ENCODE results near the gene DTD2.

The DTD2 gene

DNA sequence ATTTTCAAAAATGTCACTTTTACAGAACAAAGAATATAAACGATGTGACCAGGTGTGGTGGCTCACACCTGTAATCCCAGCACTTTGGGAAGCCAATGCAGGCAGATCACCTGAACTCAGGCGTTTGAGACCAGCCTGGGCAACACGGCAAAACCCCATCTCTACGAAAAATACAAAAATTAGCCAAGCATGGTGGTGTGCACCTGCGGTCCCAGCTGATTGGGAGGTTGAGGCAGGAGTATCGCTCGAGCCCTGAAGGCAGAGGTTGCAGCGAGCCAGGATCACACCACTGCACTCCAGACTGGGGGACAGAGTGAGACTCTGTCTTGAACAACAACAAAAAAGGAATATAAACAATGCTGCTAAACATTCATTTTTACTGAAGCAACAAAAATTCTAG is 52.2 kb downstream of the DTD2 start:
- no peak for DNase-seq (ENCODE audit: low read depth in 2 of 2)

DNA sequence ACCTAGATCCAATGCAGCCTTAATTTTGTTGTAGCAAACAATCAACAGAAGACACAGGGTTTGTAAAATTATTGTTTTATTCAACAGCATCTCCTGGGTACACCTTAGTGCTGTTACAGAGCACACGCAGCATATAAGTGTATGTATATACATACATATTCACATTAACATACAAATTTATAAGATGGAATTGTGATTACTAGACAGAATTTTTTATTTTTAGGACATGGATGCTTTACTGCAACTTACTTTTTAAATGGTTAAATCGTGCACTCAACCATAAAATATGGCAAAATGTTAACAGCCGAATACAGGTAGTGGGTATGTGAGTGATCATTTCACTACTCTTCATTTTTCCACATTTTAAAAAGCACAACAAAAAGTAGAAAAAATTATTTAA is 53.6 kb downstream of the DTD2 start:
- no peak for DNase-seq (ENCODE audit: low read depth in 2 of 2)

DNA sequence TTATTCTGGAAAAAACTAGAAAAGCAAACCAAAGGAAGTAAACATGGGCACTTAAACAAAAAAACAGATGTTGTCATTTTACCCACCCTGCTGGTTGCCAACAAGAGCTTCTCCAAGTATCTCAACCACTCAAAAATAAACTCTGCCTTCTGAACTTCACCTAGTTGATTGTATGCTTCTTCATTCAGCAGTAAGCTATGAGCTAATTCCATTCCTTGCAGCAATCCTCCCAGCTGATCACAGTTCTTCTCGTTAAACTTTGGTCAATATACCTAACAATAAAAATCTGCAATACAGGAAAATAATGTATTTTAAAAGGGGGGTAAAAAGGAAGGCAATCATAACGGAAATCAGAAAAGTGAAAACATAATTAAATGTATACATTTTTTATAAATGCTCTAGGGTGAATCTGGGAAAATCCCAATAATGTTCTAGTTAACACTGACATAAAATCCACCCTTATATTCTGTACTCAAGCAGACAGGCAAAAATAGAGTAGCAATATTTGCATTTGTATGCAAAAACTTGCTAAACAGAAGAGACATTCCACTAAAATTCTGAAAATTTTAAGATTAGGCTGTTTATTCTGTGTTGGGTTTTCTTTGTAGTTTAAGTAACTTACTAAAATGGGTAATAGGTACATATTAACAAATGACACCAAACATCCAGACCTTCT is 54.4 kb downstream of the DTD2 start:
- no peak for DNase-seq (ENCODE audit: low read depth in 2 of 2)

DNA sequence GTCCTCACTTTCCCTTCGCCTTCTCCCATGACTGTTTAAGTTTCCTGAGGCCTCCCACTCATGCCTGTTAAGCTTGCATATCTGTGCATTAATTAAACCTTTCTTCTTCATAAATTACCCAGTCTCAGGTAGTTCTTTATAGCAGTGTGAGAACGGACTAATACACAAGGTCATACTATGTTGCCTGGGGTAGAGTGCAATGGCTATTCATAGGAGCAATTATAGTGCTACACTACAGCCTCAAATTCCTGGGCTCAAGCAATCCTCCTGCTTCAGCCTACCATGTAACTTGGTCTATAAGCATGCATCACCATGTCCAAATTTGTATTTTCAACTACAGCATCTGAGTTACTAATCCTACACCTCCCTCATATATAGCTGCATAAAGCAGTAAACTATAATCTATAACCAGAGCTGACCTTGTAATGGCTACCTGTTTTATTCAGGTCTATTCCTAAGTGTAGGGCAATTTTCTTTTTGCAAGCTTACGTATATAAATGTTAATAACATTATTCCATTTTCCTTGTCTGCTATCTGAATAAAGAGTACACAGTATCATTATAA is 55.9 kb downstream of the DTD2 start:
- DNase-seq (ENCODE audit: low read depth in 2 of 2) = no peak

DNA sequence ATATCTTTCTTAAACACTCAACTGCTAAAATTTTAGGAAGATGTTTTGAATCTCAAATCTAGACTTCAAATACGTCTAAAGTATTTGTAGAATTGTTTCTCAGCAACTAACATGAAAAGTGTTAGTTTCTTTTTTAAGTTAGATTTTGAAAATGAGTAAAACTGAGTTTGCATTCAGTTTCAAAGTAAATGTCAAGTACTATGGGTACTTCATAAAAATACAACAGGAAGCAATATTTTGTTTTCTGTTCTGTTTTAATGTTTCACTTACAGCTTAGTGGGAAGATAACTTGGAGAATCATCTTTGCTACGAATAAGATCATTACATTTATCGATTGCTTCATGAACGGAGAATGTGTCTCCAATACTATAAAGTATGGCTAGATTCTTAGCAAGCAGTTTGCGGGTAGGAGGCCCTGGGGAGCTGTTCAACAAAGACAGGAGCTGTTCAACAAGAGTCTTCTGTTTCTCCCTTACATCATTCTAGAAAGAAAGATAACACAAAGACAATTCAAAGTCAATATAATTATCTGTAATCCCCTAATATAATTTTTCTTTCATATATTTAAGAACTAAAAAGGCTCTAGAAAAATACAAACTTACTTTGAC is 57.2 kb downstream of the DTD2 start:
- no peak for DNase-seq (ENCODE audit: low read depth in 2 of 2)

Measured in stimulated activated CD8-positive, alpha-beta memory T cell treated with anti-CD3 and anti-CD28 coated beads, Interleukin-2, amount 100 ng/mL, for 48 hours (primary cell).